T-helper 1 cell treated with Interleukin-12 subunit alpha and Interleukin-12 subunit beta and Interleukin-4 antibody, amounts not matched to agents 30 μg/mL and 1 μg/mL, for 36 hours (primary cell): ENCODE measurements around the gene PACSIN1.

Source experiments
- H3K27ac Mint-ChIP-seq: one replicate; pipeline ENCODE4 v1.8.0; 2021; ENCODE audit warnings: mild to moderate bottlenecking, mixed read lengths
- H3K27me3 Mint-ChIP-seq: one replicate; pipeline ENCODE4 v1.8.0; 2021; ENCODE audit warnings: low read depth, mixed read lengths
- H3K36me3 Mint-ChIP-seq: one replicate; pipeline ENCODE4 v1.8.0; 2021; ENCODE audit warnings: low read depth, mixed read lengths
- H3K4me1 Mint-ChIP-seq: one replicate; pipeline ENCODE4 v1.8.0; 2021; ENCODE audit warnings: low read depth, mixed read lengths
- H3K4me3 Mint-ChIP-seq: one replicate; pipeline ENCODE4 v1.8.0; 2021; ENCODE audit warnings: mild to moderate bottlenecking, moderate library complexity, mixed read lengths
- H3K9me3 Mint-ChIP-seq: one replicate; pipeline ENCODE4 v1.8.0; 2021; ENCODE audit warnings: mixed read lengths

Gene PACSIN1

DNA sequence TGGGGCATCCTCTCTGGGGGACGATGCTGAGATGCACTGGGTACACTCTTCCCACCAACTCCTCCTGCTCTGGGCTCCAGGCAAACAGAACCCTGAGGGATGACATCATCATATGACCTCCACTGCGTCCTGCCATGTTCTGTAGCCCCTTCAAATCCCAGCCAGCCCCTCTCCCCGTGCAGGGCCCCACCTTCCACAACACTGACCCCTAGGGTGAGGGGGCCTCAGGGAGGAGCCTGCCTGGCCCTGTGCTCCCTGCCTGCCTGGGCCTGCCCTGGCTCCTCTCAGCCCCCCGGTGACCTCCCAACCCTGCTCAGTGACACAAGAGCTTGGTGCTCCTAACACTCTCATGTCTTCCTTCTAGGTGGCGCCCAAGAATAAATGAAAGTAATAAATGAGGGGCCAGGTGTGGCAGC is 99.9 kb downstream of the PACSIN1 start:
- Mint-ChIP-seq H3K9me3 (no peaks in the 10 kb centered on the region), H3K27me3 (no peaks in the 10 kb centered on the region)

DNA sequence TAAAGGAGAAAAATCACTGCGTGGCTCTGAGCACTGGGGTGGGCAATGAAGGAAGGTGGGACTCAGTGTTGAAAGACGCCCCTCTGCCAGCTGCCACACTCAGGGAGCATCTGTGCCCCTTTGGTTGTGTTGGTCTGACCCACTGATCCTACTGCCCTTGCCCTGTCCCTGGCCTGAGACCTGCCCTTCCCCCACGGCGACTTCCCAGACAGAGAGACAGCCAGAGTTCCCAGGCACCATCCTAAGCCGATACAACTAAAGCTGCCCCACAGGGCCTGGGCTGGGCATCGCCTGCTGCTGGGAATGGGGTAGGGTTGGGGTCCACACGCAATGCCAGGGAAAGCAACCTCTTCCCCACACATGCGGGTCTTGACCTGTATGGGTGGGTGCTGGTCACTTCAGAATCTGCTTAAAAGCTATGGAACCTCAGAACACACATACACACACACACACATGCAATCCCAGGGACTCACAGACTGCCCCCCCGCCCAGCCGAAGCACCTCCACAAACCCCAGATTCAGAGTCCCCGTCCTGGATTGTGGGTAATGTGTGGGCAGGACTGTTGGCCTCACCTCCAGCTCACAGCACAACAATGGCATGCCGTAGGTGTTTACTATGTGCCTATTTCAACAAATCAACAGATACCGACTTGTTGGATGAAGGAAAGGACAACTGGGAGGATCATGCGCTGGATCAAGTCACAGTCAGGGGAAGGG is 101.1 kb downstream of the PACSIN1 start:
- H3K27ac Mint-ChIP-seq: no peak overlapping the region
- H3K4me3 Mint-ChIP-seq: no peak overlapping the region

More for the DNA sequence above, 99.9 kb downstream of the PACSIN1 start:
- no peak overlapping the region for H3K27ac Mint-ChIP-seq
- no peak overlapping the region for H3K4me3 Mint-ChIP-seq
- H3K36me3 Mint-ChIP-seq: no peaks in the 10 kb centered on the region
- no peaks in the 10 kb centered on the region for H3K4me1 Mint-ChIP-seq

DNA sequence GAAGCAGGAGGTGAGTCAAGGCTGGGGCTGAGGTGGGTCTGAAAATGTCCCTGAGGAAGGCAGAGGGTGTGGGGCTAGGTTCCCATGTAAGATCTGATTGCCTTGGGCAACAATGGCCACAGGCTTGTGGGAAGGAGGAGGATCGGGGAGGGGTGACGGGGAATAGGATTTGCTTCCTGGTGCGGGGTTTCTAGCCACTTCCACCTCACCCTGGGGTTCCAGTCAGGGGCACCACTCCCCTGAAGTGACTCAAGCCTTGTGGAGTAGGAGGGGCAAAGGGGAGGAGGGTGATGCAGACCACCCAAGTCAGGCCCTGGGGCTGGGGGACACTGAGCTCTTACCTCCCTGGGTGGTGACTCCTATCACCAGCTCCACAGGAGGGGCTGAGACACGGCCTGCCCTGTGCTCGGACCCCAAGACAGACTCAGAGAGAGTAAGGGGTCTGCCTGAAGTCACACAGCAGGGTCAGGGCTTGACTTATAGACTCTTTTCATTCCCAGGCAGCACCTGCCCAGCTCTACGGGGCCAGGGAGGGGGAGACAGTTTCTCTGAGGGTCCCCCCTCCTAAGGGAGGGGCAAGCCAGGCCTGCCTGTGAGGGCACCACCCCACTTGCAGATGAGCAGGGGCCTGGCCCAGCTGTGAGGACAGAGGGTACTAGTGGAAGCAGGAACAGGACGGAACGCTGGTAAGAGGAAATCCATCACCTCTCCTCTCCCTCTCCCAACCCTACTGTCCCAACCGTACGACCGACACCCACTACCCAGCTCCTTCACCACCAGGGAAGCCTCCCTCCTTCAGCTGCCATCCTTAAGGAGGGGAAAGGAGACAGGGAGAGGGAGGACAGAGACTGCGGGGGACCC is 102.7 kb downstream of the PACSIN1 start:
- Mint-ChIP-seq H3K4me3 (no peak overlapping the region), H3K4me1 (no peaks in the 10 kb centered on the region), H3K27me3 (no peaks in the 10 kb centered on the region), H3K36me3 (no peaks in the 10 kb centered on the region), H3K9me3 (no peaks in the 10 kb centered on the region), H3K27ac (no peak overlapping the region)

More for the DNA sequence above, 101.1 kb downstream of the PACSIN1 start:
- Mint-ChIP-seq H3K27me3 (no peaks in the 10 kb centered on the region), H3K36me3 (no peaks in the 10 kb centered on the region), H3K4me1 (no peaks in the 10 kb centered on the region), H3K9me3 (no peaks in the 10 kb centered on the region)

DNA sequence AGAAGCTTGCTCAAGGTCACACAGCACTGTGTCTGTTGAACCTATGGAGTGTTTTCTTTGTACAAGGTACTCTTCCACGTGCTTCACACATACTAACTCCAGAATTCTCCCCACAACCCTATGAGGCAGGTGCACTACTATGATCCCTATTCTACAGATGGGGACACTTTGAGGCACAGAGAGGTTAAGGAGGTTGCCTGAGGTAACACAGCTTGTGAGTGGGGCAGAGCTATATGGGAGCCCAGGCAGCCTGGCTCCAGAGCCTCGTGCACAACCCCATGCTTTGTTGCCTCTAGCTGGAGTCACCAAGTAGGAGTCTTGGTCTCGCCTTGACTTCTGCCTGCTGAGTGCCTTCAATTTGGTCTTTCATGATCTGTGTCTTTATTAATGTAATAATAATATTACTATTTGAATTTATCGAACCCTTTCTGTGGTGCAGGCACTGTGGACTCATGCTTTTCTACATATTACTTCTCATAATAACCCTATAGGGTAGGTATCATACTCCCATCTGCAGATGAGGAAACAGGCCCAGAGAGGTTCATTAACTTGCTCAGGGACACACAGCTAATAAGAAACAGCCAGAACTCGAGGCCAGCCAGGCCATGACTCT is 103.6 kb downstream of the PACSIN1 start:
- Mint-ChIP-seq H3K4me1 (no peaks in the 10 kb centered on the region), H3K9me3 (no peaks in the 10 kb centered on the region), H3K27me3 (no peaks in the 10 kb centered on the region), H3K36me3 (no peaks in the 10 kb centered on the region), H3K27ac (no peak overlapping the region), H3K4me3 (no peak overlapping the region)

DNA sequence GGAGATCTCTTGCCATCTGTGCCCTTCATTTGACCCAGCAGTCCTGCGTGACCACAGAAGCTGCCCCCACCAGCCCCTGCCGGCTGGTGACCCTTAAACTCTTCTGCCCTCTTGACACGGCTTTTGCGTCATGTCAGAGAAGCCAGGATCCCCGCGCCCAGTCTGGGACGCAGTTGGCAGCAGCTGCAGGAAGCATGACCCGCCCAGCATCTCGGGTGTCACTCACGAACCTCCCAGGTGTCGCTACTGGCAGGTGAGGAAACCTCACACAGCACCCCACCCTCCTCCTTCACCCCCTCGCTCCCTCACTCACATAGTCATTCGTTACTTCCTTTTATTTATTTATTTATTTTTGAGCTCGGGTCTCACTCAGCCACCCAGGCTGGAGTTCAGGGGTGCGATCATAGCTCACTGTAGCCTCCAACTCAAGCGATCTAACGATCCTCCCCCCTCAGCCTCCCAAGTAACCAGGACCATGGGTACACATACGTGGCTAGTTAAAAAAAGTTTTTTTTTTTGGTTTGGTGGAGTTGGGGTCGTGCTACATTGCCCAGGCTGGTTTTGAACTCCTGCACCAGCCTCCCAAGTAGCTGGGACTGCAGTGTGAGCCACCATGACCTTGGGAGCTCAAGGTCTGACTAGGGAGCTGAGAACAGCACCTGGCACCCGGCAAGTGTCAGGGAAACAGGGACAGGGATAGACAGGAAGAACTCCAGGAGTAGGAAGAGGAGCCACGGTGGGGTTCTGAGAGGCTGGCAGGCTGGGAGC is 104.4 kb downstream of the PACSIN1 start:
- Mint-ChIP-seq H3K27ac (no peak overlapping the region), H3K9me3 (no peaks in the 10 kb centered on the region), H3K4me3 (no peak overlapping the region), H3K36me3 (no peaks in the 10 kb centered on the region), H3K4me1 (no peaks in the 10 kb centered on the region), H3K27me3 (no peaks in the 10 kb centered on the region)

DNA sequence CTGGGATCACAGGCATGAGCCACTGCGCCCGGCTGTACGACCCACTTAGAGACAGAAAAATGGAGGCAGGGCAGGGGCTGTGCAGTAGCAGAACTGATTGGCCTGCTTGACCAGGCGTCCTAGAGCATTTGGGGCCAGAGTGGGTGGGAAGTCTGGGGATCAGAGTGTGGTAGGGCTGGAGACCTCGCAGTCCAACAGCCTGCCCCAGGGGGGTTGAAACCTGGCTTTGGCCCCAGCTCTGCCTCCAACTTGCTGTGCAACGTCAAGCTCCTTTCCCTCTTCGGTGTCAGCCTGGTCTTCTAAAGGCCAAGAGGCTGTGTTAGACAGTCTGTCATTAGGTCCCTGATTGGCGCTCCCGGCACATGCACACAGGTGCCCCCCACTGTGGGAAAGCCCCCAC is 105.5 kb downstream of the PACSIN1 start:
- no peaks in the 10 kb centered on the region for H3K27me3 Mint-ChIP-seq
- H3K4me1 Mint-ChIP-seq: no peaks in the 10 kb centered on the region
- no peak overlapping the region for H3K27ac Mint-ChIP-seq
- no peak overlapping the region for H3K4me3 Mint-ChIP-seq
- no peaks in the 10 kb centered on the region for H3K9me3 Mint-ChIP-seq
- no peaks in the 10 kb centered on the region for H3K36me3 Mint-ChIP-seq

DNA sequence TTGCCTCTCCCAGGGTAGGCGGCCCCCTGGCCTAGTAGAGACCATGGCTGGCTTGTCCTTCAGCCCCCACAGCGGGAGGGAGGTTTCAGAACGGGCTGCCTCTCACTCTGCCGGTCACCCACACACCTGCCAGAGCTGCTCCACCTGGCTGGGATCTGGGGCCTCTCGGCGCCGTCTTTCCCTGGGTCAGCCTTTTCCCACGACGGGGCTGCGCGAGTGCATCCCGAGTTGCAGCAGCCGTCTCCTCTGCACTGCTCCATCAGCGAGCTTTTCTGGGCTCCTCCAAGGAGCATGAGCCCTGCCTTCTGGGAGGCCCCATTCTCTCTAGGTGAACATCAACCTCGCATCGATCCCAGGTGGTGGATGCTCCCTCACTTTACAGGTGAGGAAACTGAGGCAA is 106.1 kb downstream of the PACSIN1 start:
- Mint-ChIP-seq H3K4me3 (no peak overlapping the region), H3K27me3 (no peaks in the 10 kb centered on the region), H3K9me3 (no peaks in the 10 kb centered on the region), H3K36me3 (no peaks in the 10 kb centered on the region), H3K4me1 (no peaks in the 10 kb centered on the region), H3K27ac (no peak overlapping the region)

DNA sequence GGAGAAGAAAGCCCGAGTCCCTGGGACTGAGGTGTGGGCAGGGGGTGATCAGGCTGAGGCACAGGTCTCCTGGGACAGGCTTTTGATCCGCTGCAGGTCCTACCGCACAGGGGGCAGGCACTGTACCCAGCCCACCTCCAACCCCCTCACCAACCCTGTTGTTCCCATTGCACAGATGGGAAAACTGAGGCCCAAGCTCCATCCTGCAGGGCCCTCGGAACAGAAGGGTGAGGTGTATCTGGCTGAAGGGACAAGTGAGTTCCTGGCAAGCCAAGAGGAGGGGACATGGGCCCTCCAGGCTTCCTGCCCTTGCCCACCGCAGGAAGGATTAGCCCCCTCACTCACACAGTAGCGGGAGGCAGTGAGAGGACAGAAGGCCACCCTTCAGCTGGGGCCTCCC is 106.7 kb downstream of the PACSIN1 start:
- H3K27ac Mint-ChIP-seq: no peak overlapping the region
- H3K4me3 Mint-ChIP-seq: no peak overlapping the region
- H3K36me3 Mint-ChIP-seq: no peaks in the 10 kb centered on the region
- H3K9me3 Mint-ChIP-seq: no peaks in the 10 kb centered on the region
- no peaks in the 10 kb centered on the region for H3K27me3 Mint-ChIP-seq
- H3K4me1 Mint-ChIP-seq: no peaks in the 10 kb centered on the region

DNA sequence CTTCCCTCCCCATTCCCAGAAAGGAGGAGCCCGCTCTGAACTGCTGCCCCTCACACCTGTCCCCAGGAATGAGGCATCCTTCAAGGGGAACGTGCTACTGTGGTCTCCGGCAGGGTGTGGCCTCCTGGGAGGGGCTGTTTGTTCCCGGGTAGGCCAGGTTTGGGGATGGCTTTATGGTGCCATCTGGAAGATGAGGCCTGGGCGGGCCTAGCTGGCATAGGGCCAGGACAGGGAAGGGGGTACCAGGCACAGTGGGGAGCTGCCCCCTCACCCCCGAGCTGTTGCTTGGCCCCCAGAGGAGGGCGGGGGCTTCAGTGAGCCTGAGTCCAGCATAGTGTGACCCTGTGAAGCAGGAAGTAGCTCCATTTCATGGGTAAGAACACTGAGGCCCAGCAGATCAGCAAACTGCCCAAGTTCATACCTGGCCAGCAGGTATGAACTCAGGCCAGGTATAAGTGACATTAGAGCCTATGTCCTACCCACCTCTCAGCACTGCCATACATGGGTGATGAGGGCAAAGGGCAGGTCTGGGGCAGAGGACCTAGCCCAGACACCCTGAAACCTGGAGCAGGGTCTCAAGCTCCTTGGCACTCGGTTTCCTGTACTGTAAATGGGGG is 107.8 kb downstream of the PACSIN1 start:
- Mint-ChIP-seq H3K4me1 (no peaks in the 10 kb centered on the region), H3K27ac (no peak overlapping the region), H3K9me3 (no peaks in the 10 kb centered on the region), H3K4me3 (no peak overlapping the region), H3K27me3 (no peaks in the 10 kb centered on the region), H3K36me3 (no peaks in the 10 kb centered on the region)

DNA sequence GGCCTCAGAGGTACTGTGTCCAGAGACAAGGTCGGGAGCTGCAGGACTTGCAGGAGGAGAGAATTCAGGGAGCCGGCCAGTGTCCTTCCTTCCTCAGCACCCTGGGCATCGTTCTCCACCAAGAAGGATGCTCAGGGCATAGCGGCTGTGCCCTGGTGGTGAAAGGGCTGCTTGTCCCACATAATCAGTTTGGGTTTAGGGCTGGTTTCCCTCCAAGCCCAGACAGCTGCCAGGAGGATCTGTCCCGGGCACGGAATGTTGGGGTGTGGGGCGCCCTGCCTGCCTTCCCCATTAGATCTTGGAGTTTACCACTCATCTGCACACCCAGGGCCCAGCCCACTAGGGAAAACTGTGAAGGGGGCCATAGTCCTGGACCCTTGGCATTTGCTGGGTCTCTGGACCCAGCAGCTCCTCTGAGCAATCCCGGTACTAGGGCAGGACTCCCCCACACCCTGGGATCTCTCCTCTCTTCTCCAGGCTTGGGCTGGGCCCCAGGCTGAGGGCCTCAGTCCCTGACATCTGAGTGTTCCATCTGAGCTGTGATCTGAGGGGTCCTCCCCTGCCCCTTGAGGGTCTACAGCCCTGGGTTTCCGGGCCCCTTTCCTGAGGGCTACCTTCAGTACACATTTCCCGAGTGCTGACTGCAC is 108.9 kb downstream of the PACSIN1 start:
- Mint-ChIP-seq H3K27ac (no peak overlapping the region), H3K4me3 (no peak overlapping the region), H3K36me3 (no peaks in the 10 kb centered on the region), H3K9me3 (no peaks in the 10 kb centered on the region), H3K4me1 (no peaks in the 10 kb centered on the region), H3K27me3 (no peaks in the 10 kb centered on the region)

DNA sequence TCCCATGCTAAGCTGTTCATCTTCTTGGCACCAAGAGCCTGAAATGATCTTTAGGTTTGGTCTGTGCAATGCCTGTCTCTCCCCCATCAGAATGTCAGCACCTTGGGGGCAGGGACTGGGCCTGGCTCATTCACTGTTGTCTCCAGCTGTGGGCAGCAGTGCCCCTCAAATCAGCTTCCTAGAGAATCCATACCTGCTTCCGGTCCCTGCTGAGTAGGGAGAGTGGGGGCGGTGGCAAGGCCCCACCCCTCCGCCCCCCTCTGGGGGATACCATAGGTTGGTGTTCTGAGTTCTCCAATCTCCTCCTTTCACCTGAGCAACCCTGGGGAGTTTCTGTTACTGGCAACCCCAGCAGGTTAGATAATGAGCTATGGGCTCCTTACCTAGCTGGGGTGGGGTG is 109.5 kb downstream of the PACSIN1 start:
- no peak overlapping the region for H3K4me3 Mint-ChIP-seq
- H3K36me3 Mint-ChIP-seq: no peaks in the 10 kb centered on the region
- no peak overlapping the region for H3K27ac Mint-ChIP-seq
- no peaks in the 10 kb centered on the region for H3K4me1 Mint-ChIP-seq
- H3K9me3 Mint-ChIP-seq: no peaks in the 10 kb centered on the region
- H3K27me3 Mint-ChIP-seq: no peaks in the 10 kb centered on the region

DNA sequence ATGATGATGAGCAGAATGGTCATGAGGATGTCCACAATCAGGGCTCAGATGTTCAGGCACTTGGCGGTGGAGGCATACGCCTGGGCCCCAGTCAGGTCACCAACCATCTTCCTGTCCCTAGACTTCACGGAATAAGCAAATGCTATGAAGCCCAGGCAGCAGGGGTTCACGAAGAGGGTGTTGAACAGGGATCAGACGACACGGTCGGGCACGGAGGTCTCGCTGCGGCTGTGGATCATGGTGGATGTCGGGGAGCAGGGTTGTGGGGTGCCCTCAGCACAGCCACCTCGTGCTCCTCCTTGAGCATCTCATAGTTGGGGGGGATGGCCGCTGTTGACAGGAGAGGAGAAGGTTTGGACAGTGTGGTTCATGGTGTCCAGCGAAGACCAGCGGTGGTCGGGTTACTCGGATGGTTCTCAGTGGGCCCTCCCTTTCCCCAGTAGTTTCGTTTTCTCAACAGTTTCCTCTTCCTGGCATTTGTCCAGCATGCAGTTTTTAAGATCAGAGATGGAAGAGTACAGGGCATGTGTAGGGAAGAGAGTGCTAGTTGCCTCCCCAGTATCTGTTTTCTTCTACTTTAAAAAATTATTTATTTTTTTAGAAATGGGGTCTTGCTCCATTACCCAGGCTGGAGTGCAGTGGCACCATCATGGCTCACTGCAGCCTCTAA is 110.5 kb downstream of the PACSIN1 start:
- Mint-ChIP-seq H3K36me3 (peaks cover 4% of the 10 kb centered on the region), H3K27me3 (no peaks in the 10 kb centered on the region), H3K4me1 (no peaks in the 10 kb centered on the region), H3K27ac (no peak overlapping the region), H3K9me3 (no peaks in the 10 kb centered on the region), H3K4me3 (no peak overlapping the region)

DNA sequence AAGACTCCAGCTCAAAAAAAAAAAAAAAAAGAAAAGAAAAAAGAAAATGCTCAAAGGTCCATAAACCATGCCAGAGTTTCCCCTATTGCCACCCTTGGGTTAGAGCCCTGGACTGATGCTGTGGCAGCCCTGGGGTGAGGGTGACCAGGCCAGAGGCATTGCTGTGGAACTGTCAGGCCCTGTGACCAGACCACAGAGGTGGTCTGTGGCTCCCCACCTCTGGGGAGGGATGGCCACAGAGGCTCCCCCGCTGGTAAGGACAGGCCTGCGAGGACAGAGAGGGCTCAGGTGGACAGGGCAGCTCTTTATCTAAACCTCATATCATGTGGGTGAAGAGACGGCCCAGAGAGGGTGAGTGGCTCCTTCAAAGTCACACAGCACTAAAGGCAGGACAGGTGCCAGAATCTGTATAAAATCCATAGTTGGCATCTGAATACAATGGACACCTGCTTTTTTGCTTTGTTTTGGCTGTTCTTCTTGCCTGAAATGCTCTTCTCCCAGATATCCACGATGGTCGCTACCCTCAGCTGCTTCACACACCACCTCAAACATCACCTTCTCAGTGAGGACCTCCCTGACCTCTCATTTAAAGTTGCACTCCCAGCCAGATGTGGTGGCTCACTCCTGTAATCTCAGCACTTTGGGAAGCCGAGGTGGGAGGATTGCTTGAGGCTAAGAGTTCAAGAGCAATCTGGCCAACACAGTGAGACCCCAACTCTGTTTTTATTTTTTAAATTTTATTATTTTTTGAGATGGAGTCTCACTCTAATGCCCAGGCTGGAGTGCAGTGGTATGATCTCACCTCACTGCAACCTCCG is 112.8 kb downstream of the PACSIN1 start:
- Mint-ChIP-seq H3K4me3 (no peak overlapping the region), H3K4me1 (peaks cover 2% of the 10 kb centered on the region), H3K36me3 (peaks cover 4% of the 10 kb centered on the region), H3K27me3 (no peaks in the 10 kb centered on the region), H3K27ac (no peak overlapping the region), H3K9me3 (no peaks in the 10 kb centered on the region)
